ENCODE results near the gene OXSR1. TPM values are rescaled to one million over a fixed set of nuclear protein-coding genes. Genes with fewer than 3 reads are reported as not detected.

OXSR1 gene
- total RNA-seq, 2 experiments from 2014 or later: 61.2 to 63.6 TPM

Other genes with a start within 250 kb of the OXSR1 start
- gene VILL, start 174.8 kb upstream of the OXSR1 start, total RNA-seq: 10 to 100 TPM; 13.2 to 13.6 TPM
- 1 to 10 TPM; 7.8 to 9.2 TPM for gene PLCD1, start 135.9 kb upstream of the OXSR1 start, total RNA-seq
- under 1 TPM; 0.63 to 0.99 TPM for gene DLEC1, start 126.3 kb upstream of the OXSR1 start, total RNA-seq
- 10 to 100 TPM; 73.5 to 75.3 TPM for gene ACAA1, start 28.4 kb upstream of the OXSR1 start, total RNA-seq
- gene MYD88, start 26.9 kb upstream of the OXSR1 start, total RNA-seq: 10 to 100 TPM; 34.2 to 34.5 TPM
- gene SLC22A13, start 100.3 kb downstream of the OXSR1 start, total RNA-seq: under 1 TPM; 0.23 to 0.36 TPM
- under 1 TPM in 1 of 2 experiments, not detected in 1; 0.11 TPM for gene SLC22A14, start 116.8 kb downstream of the OXSR1 start, total RNA-seq
- gene XYLB, start 181.2 kb downstream of the OXSR1 start, total RNA-seq: 1 to 10 TPM; 5.9 to 6.9 TPM

Measured in activated CD8-positive, alpha-beta memory T cell treated with anti-CD3 and anti-CD28 coated beads for 36 hours (primary cell).